ENCODE results near the gene XPO1.
"Not testable (repeated sequence)": the region's sequence is repeated elsewhere in the genome, so short reads cannot be mapped to it uniquely, and the experiment has no call there.

Gene XPO1

GRCh38 chr2:61446971-61447370 is 91.2 kb downstream of the XPO1 start:
- no CpG with 5 or more reads among the region's 7 CpGs for WGBS (ENCODE audit: extremely low coverage, insufficient coverage, insufficient read length)
- H4K91ac ChIP-seq (ENCODE audit: low read depth, low read length); H4K8ac ChIP-seq (ENCODE audit: low read depth, low read length); H2BK5ac ChIP-seq (ENCODE audit: low read depth, low read length, poor library complexity); H3K4me2 ChIP-seq (ENCODE audit: low read length); H3K18ac ChIP-seq (ENCODE audit: low read length); H3K23ac ChIP-seq (ENCODE audit: low read length); H4K12ac ChIP-seq (ENCODE audit: low read depth, low read length); H2BK120ac ChIP-seq (ENCODE audit: insufficient read depth, low read length, poor library complexity); H2BK12ac ChIP-seq (ENCODE audit: low read length); H3K9me3 ChIP-seq (ENCODE audit: insufficient read depth, low read depth, low read length); DNase-seq; H3K79me2 ChIP-seq (ENCODE audit: control insufficient read depth, insufficient read depth, low read length, poor library complexity); H3K36me3 ChIP-seq (ENCODE audit: control insufficient read depth in 1 of 2, insufficient read depth in 2 of 2, low read length in 2 of 2); H3K14ac ChIP-seq (ENCODE audit: low read length); H3K27ac ChIP-seq (ENCODE audit: low read depth, low read length); H3K9ac ChIP-seq (ENCODE audit: low read length); H2AK5ac ChIP-seq (ENCODE audit: low read length); H3K79me1 ChIP-seq (ENCODE audit: low read length); H3K4me1 ChIP-seq (ENCODE audit: control insufficient read depth in 1 of 2, insufficient read depth in 2 of 2, low read length in 2 of 2); H3K27me3 ChIP-seq (ENCODE audit: insufficient read depth, low read length); H3K4me3 ChIP-seq (ENCODE audit: low read depth, low read length); H2AFZ ChIP-seq (ENCODE audit: insufficient read depth, low read length, poor library complexity): not testable (repeated sequence)
- H3K4ac ChIP-seq (ENCODE audit: low read depth, low read length), result peak overlapping the region; percentile 47

- no peak overlapping the region for H4K91ac ChIP-seq (ENCODE audit: low read depth, low read length)
- H2AK5ac ChIP-seq (ENCODE audit: low read length), result no peak overlapping the region
- H3K23ac ChIP-seq (ENCODE audit: low read length), result no peak overlapping the region
- H3K27ac ChIP-seq (ENCODE audit: low read depth, low read length), result no peak overlapping the region
- WGBS (ENCODE audit: extremely low coverage, insufficient coverage, insufficient read length), result no CpG with 5 or more reads among the region's 7 CpGs
- H3K36me3 ChIP-seq (ENCODE audit: control insufficient read depth in 1 of 2, insufficient read depth in 2 of 2, low read length in 2 of 2), result peaks cover 0 to 2% of the 10 kb centered on the region in 2 experiments
- H2BK120ac ChIP-seq (ENCODE audit: insufficient read depth, low read length, poor library complexity), result no peak overlapping the region
- H2BK12ac ChIP-seq (ENCODE audit: low read length), result no peak overlapping the region
- no peaks in the 10 kb centered on the region for H3K9me3 ChIP-seq (ENCODE audit: insufficient read depth, low read depth, low read length)
- H3K18ac ChIP-seq (ENCODE audit: low read length), result no peak overlapping the region
- DNase-seq, result no peak
- no peaks in the 10 kb centered on the region for H3K79me1 ChIP-seq (ENCODE audit: low read length)
- H3K4ac ChIP-seq (ENCODE audit: low read depth, low read length), result peak overlapping the region; percentile 64
- H3K4me1 ChIP-seq (ENCODE audit: control insufficient read depth in 1 of 2, insufficient read depth in 2 of 2, low read length in 2 of 2), result peaks cover 0 to 5% of the 10 kb centered on the region in 2 experiments
- no peak overlapping the region for H4K8ac ChIP-seq (ENCODE audit: low read depth, low read length)
- no peak overlapping the region for H3K9ac ChIP-seq (ENCODE audit: low read length)
- H2BK5ac ChIP-seq (ENCODE audit: low read depth, low read length, poor library complexity), result no peak overlapping the region
- H3K14ac ChIP-seq (ENCODE audit: low read length), result no peak overlapping the region
- no peaks in the 10 kb centered on the region for H3K27me3 ChIP-seq (ENCODE audit: insufficient read depth, low read length)
- no peak overlapping the region for H3K4me3 ChIP-seq (ENCODE audit: low read depth, low read length)
- H3K4me2 ChIP-seq (ENCODE audit: low read length), result no peak overlapping the region
- no peak overlapping the region for H2AFZ ChIP-seq (ENCODE audit: insufficient read depth, low read length, poor library complexity)
- H3K79me2 ChIP-seq (ENCODE audit: control insufficient read depth, insufficient read depth, low read length, poor library complexity), result peaks cover 23% of the 10 kb centered on the region
- H4K12ac ChIP-seq (ENCODE audit: low read depth, low read length), result no peak overlapping the region
These were observed 94.7 kb downstream of the XPO1 start for GRCh38 chr2:61443342-61444041.

DNA sequence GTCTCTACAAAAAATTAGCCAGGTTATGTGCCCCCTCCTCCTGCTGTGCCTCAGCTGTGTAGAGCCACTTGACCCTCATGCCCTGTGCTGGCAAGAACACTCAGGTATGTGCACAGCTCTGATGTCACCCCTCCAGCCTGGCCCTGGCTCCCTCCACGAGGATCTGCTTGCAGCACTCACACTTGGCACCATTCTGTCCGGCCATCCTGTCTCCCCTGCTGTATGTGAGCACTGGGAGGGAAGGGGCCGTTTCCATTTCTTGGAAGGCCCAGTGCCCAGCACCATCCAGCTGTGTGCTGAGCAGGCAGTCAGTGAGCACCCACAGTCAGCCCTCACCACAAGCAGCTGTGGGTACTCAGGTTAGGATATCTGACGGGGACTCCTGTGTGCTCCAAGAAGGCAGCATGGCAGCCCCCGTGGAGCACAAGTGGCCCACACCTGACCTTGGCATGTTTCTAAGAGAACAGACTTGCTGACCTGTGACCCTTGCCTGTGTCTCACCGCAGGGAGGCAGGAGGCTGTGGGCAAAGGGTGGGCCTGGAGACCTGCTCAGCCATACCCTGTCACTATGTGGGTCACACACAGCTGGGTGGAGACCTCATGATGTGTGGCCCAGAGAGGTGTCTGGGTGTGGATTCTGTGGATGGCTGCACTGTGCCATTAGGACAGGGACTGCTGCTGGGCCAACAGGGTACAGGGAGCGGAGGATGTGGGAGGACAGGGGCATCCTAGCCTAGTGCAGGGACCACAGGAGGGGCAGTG is 98.7 kb downstream of the XPO1 start:
- Histone ChIP-seq H2BK5ac (ENCODE audit: low read depth, low read length, poor library complexity) (no peak overlapping the region), H3K9ac (ENCODE audit: low read length) (no peak overlapping the region), H3K4ac (ENCODE audit: low read depth, low read length) (peak overlapping the region; percentile 16), H3K27me3 (ENCODE audit: insufficient read depth, low read length) (no peaks in the 10 kb centered on the region), H3K36me3 (ENCODE audit: control insufficient read depth in 1 of 2, insufficient read depth in 2 of 2, low read length in 2 of 2) (no peaks in the 10 kb centered on the region), H2AFZ (ENCODE audit: insufficient read depth, low read length, poor library complexity) (peak overlapping the region; percentile 31), H3K27ac (ENCODE audit: low read depth, low read length) (no peak overlapping the region), H3K4me1 (ENCODE audit: control insufficient read depth in 1 of 2, insufficient read depth in 2 of 2, low read length in 2 of 2) (peaks cover 0 to 5% of the 10 kb centered on the region in 2 experiments), H4K91ac (ENCODE audit: low read depth, low read length) (no peak overlapping the region), H3K4me2 (ENCODE audit: low read length) (no peak overlapping the region), H3K4me3 (ENCODE audit: low read depth, low read length) (no peak overlapping the region), H3K14ac (ENCODE audit: low read length) (no peak overlapping the region), H3K18ac (ENCODE audit: low read length) (no peak overlapping the region), H4K12ac (ENCODE audit: low read depth, low read length) (no peak overlapping the region), H3K79me1 (ENCODE audit: low read length) (no peaks in the 10 kb centered on the region), H4K8ac (ENCODE audit: low read depth, low read length) (no peak overlapping the region), H3K9me3 (ENCODE audit: insufficient read depth, low read depth, low read length) (no peaks in the 10 kb centered on the region), H2AK5ac (ENCODE audit: low read length) (no peak overlapping the region), H2BK12ac (ENCODE audit: low read length) (no peak overlapping the region), H2BK120ac (ENCODE audit: insufficient read depth, low read length, poor library complexity) (no peak overlapping the region), H3K23ac (ENCODE audit: low read length) (no peak overlapping the region), H3K79me2 (ENCODE audit: control insufficient read depth, insufficient read depth, low read length, poor library complexity) (peaks cover 21% of the 10 kb centered on the region)
- DNase-seq, result peak in 1 of 2 donors; percentile 24
- no CpG with 5 or more reads among the region's 7 CpGs for WGBS (ENCODE audit: extremely low coverage, insufficient coverage, insufficient read length)

DNA sequence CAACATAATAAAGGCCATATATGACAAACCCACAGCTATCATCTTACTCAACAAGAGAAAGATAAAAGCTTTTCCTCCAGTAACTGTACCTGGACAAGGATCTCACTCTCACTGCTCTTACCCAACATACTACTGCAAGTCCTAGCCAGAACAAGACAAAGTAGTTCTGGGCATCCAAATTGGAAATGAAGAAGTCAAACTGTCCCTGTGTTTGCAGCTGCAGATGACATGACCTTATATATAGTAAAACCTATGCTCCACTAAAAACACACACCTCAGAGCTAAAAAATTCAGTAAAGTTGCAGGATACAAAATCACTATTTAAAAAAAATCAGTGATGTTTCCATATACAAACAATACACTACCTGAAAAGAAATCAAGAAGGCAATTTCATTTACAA is 99.5 kb downstream of the XPO1 start:
- no peak overlapping the region for H3K4ac ChIP-seq (ENCODE audit: low read depth, low read length)
- no peak overlapping the region for H2BK5ac ChIP-seq (ENCODE audit: low read depth, low read length, poor library complexity)
- no peak overlapping the region for H2AFZ ChIP-seq (ENCODE audit: insufficient read depth, low read length, poor library complexity)
- no peak overlapping the region for H3K9ac ChIP-seq (ENCODE audit: low read length)
- no peak for DNase-seq
- H4K12ac ChIP-seq (ENCODE audit: low read depth, low read length), result no peak overlapping the region
- H3K4me2 ChIP-seq (ENCODE audit: low read length), result no peak overlapping the region
- H4K91ac ChIP-seq (ENCODE audit: low read depth, low read length), result no peak overlapping the region
- no peaks in the 10 kb centered on the region for H3K36me3 ChIP-seq (ENCODE audit: control insufficient read depth in 1 of 2, insufficient read depth in 2 of 2, low read length in 2 of 2)
- no peak overlapping the region for H3K27ac ChIP-seq (ENCODE audit: low read depth, low read length)
- H3K27me3 ChIP-seq (ENCODE audit: insufficient read depth, low read length), result no peaks in the 10 kb centered on the region
- H3K79me1 ChIP-seq (ENCODE audit: low read length), result no peaks in the 10 kb centered on the region
- no peak overlapping the region for H2BK120ac ChIP-seq (ENCODE audit: insufficient read depth, low read length, poor library complexity)
- H3K14ac ChIP-seq (ENCODE audit: low read length), result no peak overlapping the region
- no peak overlapping the region for H3K18ac ChIP-seq (ENCODE audit: low read length)
- H3K4me3 ChIP-seq (ENCODE audit: low read depth, low read length), result no peak overlapping the region
- no peak overlapping the region for H3K23ac ChIP-seq (ENCODE audit: low read length)
- peaks cover 0 to 12% of the 10 kb centered on the region in 2 experiments for H3K4me1 ChIP-seq (ENCODE audit: control insufficient read depth in 1 of 2, insufficient read depth in 2 of 2, low read length in 2 of 2)
- H3K79me2 ChIP-seq (ENCODE audit: control insufficient read depth, insufficient read depth, low read length, poor library complexity), result peaks cover 25% of the 10 kb centered on the region
- no peak overlapping the region for H2AK5ac ChIP-seq (ENCODE audit: low read length)
- H3K9me3 ChIP-seq (ENCODE audit: insufficient read depth, low read depth, low read length), result no peaks in the 10 kb centered on the region
- no peak overlapping the region for H2BK12ac ChIP-seq (ENCODE audit: low read length)
- no peak overlapping the region for H4K8ac ChIP-seq (ENCODE audit: low read depth, low read length)
